ENCODE measurements around the gene KCNH2.

GRCh38 chr7:150940431-150941102 lies 37.6 kb downstream of the KCNH2 start:
- no peak for TF ChIP-seq CTCF (conservative IDR thresholded peaks at IDR 0.05; ENCODE audit: low read depth, low read length)
- TF ChIP-seq EZH2 (IDR thresholded peaks at IDR 0.05; ENCODE audit: borderline replicate concordance, low read depth, low read length, poor library complexity, severe bottlenecking): no peak
